ENCODE measurements around the gene PRKAG1.

PRKAG1 gene

GRCh38 chr12:48970702-48971334 is 47.8 kb downstream of the PRKAG1 start:
- TF ChIP-seq, protein P1, sequence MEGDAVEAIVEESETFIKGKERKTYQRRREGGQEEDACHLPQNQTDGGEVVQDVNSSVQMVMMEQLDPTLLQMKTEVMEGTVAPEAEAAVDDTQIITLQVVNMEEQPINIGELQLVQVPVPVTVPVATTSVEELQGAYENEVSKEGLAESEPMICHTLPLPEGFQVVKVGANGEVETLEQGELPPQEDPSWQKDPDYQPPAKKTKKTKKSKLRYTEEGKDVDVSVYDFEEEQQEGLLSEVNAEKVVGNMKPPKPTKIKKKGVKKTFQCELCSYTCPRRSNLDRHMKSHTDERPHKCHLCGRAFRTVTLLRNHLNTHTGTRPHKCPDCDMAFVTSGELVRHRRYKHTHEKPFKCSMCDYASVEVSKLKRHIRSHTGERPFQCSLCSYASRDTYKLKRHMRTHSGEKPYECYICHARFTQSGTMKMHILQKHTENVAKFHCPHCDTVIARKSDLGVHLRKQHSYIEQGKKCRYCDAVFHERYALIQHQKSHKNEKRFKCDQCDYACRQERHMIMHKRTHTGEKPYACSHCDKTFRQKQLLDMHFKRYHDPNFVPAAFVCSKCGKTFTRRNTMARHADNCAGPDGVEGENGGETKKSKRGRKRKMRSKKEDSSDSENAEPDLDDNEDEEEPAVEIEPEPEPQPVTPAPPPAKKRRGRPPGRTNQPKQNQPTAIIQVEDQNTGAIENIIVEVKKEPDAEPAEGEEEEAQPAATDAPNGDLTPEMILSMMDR (conservative IDR thresholded peaks at IDR 0.05; ENCODE audit: low read depth) = no peak
- no peak overlapping the region for H3K27ac ChIP-seq
- DNase-seq (ENCODE audit: low spot score) = no peak
- ChIA-PET CTCF (interaction anchor here (0.6 to 3.5 kb wide), 2 partner anchors 7 to 827 kb away, joined by 4 to 25 read pairs; partner anchors contain the start of gene WNT1), POLR2A (ENCODE audit: low non-redundant PET) (no interaction called here)

DNA sequence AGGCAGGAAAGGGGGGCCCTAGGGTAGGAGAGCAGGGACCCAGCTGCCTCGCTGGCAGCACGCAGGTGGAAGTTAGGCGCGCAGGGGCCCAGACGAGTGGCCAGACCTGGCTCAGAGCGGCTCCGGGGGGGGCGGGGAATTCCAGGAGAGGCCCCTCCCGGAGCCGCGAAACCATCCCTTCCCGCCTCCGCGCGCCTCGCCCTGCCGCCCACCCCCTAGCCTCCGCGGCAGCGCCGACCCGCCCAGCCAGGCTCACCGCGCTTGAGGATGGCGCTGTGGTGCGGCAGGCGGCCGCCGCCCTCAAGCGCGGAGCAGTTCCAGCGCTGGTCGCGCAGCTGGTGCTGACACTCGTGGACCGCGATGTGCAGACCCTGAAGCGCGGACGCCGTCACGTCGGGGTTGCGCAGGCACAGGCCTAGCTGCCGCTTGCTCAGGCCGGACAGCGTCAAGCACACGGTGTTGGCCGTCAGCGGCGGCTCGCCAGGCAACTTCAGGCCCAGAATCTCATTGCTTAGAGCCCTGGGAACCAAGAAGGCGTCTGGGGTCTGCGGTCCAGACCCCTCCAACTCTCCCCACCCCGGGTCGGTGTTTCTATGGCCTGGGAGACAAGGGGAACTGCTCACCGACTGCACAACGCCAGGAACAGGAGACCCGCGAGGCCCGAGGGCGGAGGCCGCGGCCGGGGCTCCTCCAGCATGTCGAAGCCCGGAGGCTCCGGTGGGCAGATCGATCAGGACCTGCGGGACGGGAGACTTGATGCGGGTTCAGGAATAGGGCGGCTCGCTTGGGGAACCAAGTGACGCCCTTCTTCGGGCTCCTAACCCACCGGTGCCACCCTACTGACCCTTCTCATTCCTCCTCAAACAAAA is 48.5 kb downstream of the PRKAG1 start:
- no peak for DNase-seq (ENCODE audit: low spot score)
- no peak overlapping the region for H3K27ac ChIP-seq
- POLR2A ChIA-PET (ENCODE audit: low non-redundant PET) = no interaction called here
- CTCF ChIA-PET = interaction anchor here (3.5 kb wide), 1 partner anchor 8 kb away, joined by 25 read pairs; the partner anchor contains the start of gene WNT1
- TF ChIP-seq, protein P1 (conservative IDR thresholded peaks at IDR 0.05; ENCODE audit: low read depth) = no peak

GRCh38 chr12:48969160-48969771 is 49.3 kb downstream of the PRKAG1 start:
- H3K27ac ChIP-seq = no peak overlapping the region
- CTCF ChIA-PET = interaction anchor here (1.0 to 3.5 kb wide), 2 partner anchors 8 to 33 kb away, joined by 4 to 25 read pairs; partner anchors contain the start of gene WNT1
- DNase-seq (ENCODE audit: low spot score) = no peak
- TF ChIP-seq, protein P1 (conservative IDR thresholded peaks at IDR 0.05; ENCODE audit: low read depth) = no peak
- POLR2A ChIA-PET (ENCODE audit: low non-redundant PET) = interaction anchor here (0.6 kb wide), 2 partner anchors 48 to 117 kb away, joined by 3 to 5 read pairs; no protein-coding TSS in a partner anchor

- TF ChIP-seq, protein P1 (conservative IDR thresholded peaks at IDR 0.05; ENCODE audit: low read depth) = no peak
- DNase-seq (ENCODE audit: low spot score) = no peak
- no peak overlapping the region for H3K27ac ChIP-seq
- POLR2A ChIA-PET (ENCODE audit: low non-redundant PET) = interaction anchor here (0.6 kb wide), 3 partner anchors 47 to 116 kb away, joined by 3 to 5 read pairs (median 3); no protein-coding TSS in a partner anchor
- CTCF ChIA-PET = interaction anchor here (0.6 to 3.5 kb wide), 3 partner anchors 9 to 123 kb away, joined by 3 to 25 read pairs (median 4); partner anchors contain the start of gene WNT1
Observed at GRCh38 chr12:48968467-48968866, 50.1 kb downstream of the PRKAG1 start.

DNA sequence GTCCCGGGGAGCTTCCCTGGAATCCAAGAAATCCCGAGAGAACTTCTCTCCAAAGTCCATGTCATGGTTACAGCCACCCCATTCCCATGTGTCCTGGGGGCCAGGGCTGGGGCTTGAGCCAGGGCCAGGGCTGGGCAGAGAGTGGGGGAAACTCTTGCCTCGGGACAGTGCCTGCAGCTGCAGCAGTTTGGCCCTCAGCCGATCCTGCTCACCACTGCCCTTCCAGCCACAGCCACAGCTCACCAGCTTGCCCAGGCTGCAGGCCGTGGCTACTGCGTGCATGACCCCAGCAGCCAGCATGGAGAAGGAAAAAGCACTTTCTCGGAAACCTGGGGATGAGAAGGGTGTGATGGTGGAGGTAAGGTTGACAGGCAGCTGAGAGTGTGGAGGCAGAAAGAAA is 50.6 kb downstream of the PRKAG1 start:
- TF ChIP-seq, protein P1 (conservative IDR thresholded peaks at IDR 0.05; ENCODE audit: low read depth) = no peak
- H3K27ac ChIP-seq = no peak overlapping the region
- ChIA-PET POLR2A (ENCODE audit: low non-redundant PET) (interaction anchor here (1.0 kb wide), 1 partner anchor 11 kb away, joined by 4 read pairs; the partner anchor contains the start of gene ARF3), CTCF (interaction anchor here (0.6 to 3.5 kb wide), 3 partner anchors 10 to 122 kb away, joined by 3 to 25 read pairs (median 4); partner anchors contain the start of gene WNT1)
- DNase-seq (ENCODE audit: low spot score) = no peak
